Hematopoietic multipotent progenitor cell treated with erythropoietin and hydrocortisone succinate and interleukin-3 and kit ligand, for 8 days (in vitro differentiated cells): Measurements from ENCODE around the gene DCLRE1B.

Experiments
- DNase-seq: peaks from one replicate; pipeline ENCODE4 v3.0.0-alpha.2; 2015

DCLRE1B gene

DNA sequence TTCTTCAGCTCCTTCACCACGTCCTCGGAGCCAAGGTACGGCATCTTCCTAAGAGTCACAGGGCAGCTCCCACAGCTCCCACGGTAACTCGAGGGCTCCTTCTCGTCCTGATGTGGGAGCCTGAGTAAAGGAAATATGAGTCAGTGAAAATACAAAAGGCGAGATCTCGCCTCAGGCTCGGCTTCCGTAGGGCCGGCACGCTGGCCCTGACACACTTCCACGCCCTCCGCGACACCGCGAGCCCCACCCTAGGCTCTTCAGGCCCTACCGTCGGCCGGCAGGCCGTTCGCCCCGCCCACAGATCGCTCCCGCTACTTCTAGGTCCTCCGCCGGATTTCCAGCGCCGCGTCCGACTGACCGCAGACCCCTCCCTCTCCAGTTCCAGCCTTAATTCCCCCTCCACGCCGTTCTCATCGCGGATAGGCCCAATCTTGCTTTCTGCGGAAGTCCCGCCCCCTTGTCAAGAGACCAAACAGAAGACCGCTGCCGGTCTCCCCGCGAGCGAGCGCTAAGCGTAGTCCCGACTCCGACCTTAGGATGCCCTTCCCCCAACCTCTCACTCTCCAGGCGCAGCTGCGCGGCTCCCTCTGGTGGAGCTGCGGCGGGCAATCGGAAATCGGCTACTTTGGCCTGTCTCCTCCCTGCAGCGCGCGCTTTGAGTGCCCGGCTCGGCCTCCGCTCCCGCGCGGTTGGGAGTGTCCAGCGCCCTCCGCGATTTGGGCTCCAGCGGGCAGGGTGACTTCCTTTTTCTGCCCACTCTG, at the start of gene DCLRE1B, which contains the start of gene AP4B1:
TSS of gene DCLRE1B (plus strand) at position 653 of the 761 bp plus-strand sequence. CDS start 261 bp downstream, outside the sequence.
TSS of gene AP4B1 (minus strand) at position 126 of the 761 bp plus-strand sequence. CDS start at position 44, 82 bp downstream.
- peak; percentile 99 for DNase-seq

GRCh38 chr1:113855630-113856400, 49.3 kb upstream of the DCLRE1B start:
- DNase-seq, result no peak

DNA sequence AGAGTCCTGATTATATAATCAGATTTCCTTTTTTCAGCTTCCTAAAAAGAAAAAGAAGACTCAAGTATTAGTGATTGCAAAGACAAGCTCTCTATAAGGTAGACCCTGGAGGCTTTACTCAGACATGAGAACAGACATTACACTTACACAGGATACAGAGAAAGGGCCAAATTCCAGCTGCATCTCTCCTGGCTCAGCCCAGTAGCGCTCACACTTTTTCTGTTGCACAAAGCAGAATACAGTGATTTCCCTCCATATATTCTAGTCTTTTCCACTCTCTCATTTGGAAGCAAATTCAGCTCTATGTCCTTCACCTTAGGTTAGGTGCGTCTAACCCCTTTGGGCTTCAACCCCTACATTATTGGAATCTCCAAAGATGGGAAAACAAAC, 48.7 kb upstream of the DCLRE1B start:
- no peak for DNase-seq

DNA sequence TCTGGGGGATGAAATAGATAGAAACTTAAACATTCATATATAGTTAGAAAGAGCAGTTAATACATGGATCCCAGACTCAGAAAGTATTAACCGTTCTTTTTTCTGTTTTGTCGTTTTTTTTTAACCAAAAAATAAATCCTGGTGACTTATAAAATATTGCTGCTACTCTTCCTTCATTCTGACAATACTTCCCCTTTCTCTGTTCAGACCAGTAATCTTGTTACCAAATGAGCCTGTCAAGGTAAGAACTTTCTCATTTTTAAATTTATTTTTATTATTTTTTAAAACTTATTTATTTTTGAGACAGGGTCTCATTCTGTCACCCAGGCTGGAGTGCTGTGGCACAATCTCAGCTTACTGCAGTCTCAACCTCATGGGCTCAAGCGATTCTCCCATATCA, 47.4 kb upstream of the DCLRE1B start:
- no peak for DNase-seq

GRCh38 chr1:113858418-113858817, 46.7 kb upstream of the DCLRE1B start:
- no peak for DNase-seq

GRCh38 chr1:113858982-113859381, 46.1 kb upstream of the DCLRE1B start:
- no peak for DNase-seq

- peak; percentile 53 for DNase-seq
Observed at GRCh38 chr1:113859478-113860175, 45.5 kb upstream of the DCLRE1B start.

DNA sequence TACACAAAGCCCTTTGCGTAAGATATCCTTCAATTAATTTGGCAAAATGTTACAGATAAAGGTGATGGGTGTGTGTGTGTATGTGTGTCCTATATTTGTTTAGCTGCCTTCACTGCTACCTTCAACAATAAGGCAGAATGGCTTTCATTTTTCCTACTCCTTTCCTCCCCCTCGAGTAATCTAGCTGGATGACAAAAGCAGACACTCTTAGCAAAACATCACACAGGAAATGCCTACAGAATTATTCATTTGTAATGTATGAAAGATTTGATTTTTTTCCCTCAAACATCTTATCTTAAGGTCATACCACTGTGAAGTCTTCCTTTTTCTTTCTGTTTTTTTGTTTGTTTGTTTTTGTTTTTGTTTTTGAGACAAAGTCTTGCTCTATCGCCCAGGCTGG, 44.2 kb upstream of the DCLRE1B start:
- no peak for DNase-seq

- DNase-seq, result no peak
Observed at GRCh38 chr1:113861641-113862040, 43.5 kb upstream of the DCLRE1B start.

- peak; percentile 22 for DNase-seq
Observed at GRCh38 chr1:113868387-113869083, 36.6 kb upstream of the DCLRE1B start.

DNA sequence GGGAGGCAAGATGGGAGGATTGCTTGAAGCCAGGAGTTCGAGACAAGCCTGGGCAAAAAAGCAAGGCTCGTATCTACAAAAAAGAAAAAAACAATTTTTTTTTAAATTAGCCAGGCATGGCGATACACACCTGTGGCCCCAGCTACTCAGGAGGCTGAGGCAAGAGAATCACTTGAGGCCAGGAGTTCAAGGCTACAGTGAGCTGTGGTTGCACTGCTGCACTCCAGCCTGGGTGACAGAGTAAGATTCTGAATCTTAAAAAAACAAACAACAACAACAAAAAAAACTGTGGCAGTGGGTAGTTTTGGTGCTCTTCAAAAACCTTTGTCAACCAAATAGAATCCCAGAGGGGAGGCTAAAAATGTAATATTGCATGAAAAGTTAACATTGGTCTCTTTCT, 34.3 kb upstream of the DCLRE1B start:
- no peak for DNase-seq

- DNase-seq, result peak; percentile 78
Observed at GRCh38 chr1:113871597-113872113, 33.5 kb upstream of the DCLRE1B start, which contains the start of gene PTPN22. PTPN22 (minus strand) TSS chr1:113871712.

DNA sequence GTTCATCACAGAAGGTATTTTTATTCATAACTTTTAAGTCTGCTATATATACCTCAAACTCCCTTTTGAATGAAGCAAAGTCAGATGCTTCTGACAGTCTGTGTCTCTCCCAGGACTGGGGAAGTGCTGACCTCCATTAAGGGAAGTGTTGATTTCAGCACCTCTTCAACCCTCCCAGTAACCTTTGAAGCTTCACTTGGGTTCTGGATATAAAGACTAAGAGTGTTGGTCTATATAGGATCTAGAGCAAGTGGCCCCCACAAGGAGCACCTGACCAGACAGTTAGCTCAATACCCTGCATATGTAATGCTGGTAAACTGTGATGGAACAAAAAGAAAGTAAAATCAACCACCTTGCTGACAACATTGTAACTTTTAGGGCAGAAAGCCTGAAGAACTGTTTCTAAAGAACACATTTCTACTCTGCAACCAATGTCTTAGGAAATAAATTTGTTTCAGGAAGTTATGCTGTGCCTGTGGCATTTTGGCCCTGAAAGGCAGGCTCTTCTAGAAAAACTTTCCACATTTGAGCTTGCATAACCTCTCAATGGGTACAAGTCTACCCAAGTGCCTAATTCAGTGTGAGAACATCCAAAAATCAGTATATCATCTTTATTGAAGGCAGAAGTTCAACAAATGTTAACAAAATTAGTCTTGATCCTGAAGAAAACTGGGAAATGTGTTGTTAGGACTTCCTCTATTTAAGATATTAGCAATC, 32.7 kb upstream of the DCLRE1B start:
- peak; percentile 50 for DNase-seq

GRCh38 chr1:113874012-113874879, 30.9 kb upstream of the DCLRE1B start:
- peak; percentile 82 for DNase-seq

DNA sequence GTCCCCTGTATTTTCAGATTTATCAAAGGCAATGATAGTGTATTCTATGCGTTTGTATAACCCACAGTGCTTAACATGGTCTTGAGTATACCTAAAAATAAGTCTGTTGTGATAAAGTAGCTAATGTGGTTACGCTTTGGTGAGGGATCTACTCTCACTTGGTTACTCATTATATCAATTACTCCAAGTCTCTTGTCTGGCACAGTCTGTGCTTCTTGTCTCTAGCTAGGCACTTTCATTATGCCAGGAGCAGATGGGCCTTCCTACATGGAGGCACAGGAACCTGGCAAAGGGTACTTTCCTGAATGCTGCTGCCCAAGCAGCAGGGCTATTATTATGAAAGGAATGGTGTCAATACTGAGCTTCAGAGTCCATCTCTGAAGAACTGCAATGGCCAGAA, 29.4 kb upstream of the DCLRE1B start:
- no peak for DNase-seq

DNA sequence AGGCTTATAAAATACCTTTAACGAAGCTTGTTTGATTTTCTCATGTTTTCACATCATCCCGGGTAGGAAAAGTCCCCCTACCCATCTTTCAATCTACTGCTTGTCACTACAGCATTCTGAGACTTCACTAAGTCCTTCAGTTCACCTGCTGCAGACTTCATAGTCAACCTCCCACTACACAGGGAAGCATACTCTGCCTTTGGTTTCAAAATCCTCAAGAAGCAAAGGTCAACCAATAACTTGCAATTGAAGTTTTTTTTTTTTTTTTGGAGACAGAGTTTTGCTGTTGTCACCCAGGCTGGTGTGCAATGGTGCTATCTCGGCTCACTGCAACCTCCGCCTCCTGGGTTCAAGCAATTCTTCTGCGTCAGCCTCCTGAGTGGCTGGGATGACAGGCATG, 28.9 kb upstream of the DCLRE1B start:
- DNase-seq, result no peak

- no peak for DNase-seq
Observed at GRCh38 chr1:113879739-113880038, 25.4 kb upstream of the DCLRE1B start.

DNA sequence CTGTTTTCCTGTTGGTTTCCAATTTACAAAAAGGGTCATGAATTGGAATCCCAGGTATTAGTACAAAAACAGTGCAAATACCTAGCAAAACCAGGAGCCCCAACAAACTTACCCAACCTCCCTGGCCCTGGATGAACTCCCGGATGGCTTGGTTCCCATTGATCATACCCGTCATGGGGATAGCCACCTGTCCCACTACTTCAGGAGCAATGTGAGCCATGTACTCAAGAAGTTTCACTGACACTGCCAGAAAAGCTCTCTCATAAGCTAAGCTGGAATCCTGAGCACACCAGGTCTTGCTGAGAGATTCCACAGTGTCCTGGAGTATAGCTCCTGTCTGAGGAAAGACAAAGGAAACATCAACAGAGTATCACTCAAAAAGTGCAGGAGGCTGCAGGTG, 23.5 kb upstream of the DCLRE1B start:
- DNase-seq, result no peak

GRCh38 chr1:113886417-113887401, 18.4 kb upstream of the DCLRE1B start:
- no peak for DNase-seq
